Measurements from ENCODE around the gene WDR35.
"Not testable (repeated sequence)": the region's sequence is repeated elsewhere in the genome, so short reads cannot be mapped to it uniquely, and the experiment has no call there.

Gene WDR35

GRCh38 chr2:19942199-19942598 is 47.7 kb downstream of the WDR35 start:
- no peak for DNase-seq

- DNase-seq, result no peak
Observed at GRCh38 chr2:19937004-19937403, 52.9 kb downstream of the WDR35 start.

- no peak for DNase-seq
Observed at GRCh38 chr2:19936203-19936602, 53.7 kb downstream of the WDR35 start.

GRCh38 chr2:19933351-19933981 is 56.4 kb downstream of the WDR35 start:
- no peak for DNase-seq

GRCh38 chr2:19932928-19933327 is 57.0 kb downstream of the WDR35 start:
- no peak for DNase-seq

GRCh38 chr2:19929226-19929625 is 60.7 kb downstream of the WDR35 start:
- DNase-seq, result no peak

- DNase-seq, result not testable (repeated sequence)
Observed at GRCh38 chr2:19927816-19928215, 62.1 kb downstream of the WDR35 start.

- not testable (repeated sequence) for DNase-seq
Observed at GRCh38 chr2:19924526-19924925, 65.4 kb downstream of the WDR35 start.

GRCh38 chr2:19922188-19922587 is 67.7 kb downstream of the WDR35 start:
- DNase-seq, result not testable (repeated sequence)

- no peak for DNase-seq
Observed at GRCh38 chr2:19916385-19916950, 73.4 kb downstream of the WDR35 start.

GRCh38 chr2:19914266-19914975 is 75.5 kb downstream of the WDR35 start:
- DNase-seq, result no peak

- DNase-seq, result no peak
Observed at GRCh38 chr2:19911808-19912509, 77.9 kb downstream of the WDR35 start.

- DNase-seq, result no peak
Observed at GRCh38 chr2:19902216-19902740, 87.6 kb downstream of the WDR35 start.

- peak; percentile 60 to 99 (median 91) for DNase-seq
Observed at GRCh38 chr2:19901442-19902215, 88.3 kb downstream of the WDR35 start, which contains the start of gene TTC32. TTC32 (minus strand) TSS chr2:19901983; CDS start chr2:19901854, 129 bp downstream.

GRCh38 chr2:19900931-19901441 is 88.9 kb downstream of the WDR35 start:
- DNase-seq, result peak in 7 of 51 donors; percentile 37 to 74 (median 58)

GRCh38 chr2:19899985-19900930 is 89.6 kb downstream of the WDR35 start:
- no peak for DNase-seq

- DNase-seq, result no peak
Observed at GRCh38 chr2:19898592-19899329, 91.1 kb downstream of the WDR35 start.

GRCh38 chr2:19897623-19898245 is 92.2 kb downstream of the WDR35 start:
- DNase-seq, result no peak
